Suprapubic skin (tissue), 4 donors: ENCODE results near the gene CCSER1.

Experiments used
- POLR2A ChIP-seq, 2 donors: fragments of 450-650 bp; IDR thresholded peaks; one replicate each; pipeline ENCODE4 v1.6.1; 2017; ENCODE audit warnings: antibody characterized with exemption in 2 of 2, mild to moderate bottlenecking in 2 of 2, moderate library complexity in 2 of 2
- POLR2AphosphoS5 ChIP-seq, 3 donors: sonication (generic); formaldehyde crosslinking; IDR thresholded peaks; one replicate each; pipeline ENCODE4 v1.6.1; 2017; ENCODE audit warnings: antibody characterized with exemption in 3 of 3
- TF ChIP-seq, protein P1 (sequence below), 2 donors: fragments of 200-600 bp in 1 of 2; fragments of 450-650 bp in 1 of 2; sonication (generic) in 1 of 2; IDR thresholded peaks; one replicate each; pipeline ENCODE4 v1.5.1; 2016 to 2019; ENCODE audit warnings: antibody characterized with exemption in 2 of 2, mild to moderate bottlenecking in 1 of 2, moderate library complexity in 1 of 2

DNA sequence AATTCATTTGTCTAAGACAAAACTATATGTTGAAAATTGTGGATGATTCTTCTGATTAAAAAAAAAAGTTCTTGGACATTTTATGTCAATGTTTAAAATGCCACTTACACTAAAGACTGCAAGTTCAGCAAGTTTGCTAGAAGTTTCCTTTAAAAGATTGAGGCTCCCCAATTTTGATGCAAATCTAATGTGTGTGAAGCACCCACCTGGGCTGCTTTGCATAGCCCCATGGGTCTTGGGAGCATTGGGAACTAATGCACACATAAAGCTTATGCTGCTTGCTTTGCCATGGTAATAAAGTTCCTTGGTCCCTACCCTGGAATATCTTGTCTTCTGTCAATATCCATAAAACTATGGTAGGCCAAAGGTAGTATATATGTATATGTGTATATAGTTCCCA is 1450.7 kb downstream of the CCSER1 start:
- TF ChIP-seq, protein P1, sequence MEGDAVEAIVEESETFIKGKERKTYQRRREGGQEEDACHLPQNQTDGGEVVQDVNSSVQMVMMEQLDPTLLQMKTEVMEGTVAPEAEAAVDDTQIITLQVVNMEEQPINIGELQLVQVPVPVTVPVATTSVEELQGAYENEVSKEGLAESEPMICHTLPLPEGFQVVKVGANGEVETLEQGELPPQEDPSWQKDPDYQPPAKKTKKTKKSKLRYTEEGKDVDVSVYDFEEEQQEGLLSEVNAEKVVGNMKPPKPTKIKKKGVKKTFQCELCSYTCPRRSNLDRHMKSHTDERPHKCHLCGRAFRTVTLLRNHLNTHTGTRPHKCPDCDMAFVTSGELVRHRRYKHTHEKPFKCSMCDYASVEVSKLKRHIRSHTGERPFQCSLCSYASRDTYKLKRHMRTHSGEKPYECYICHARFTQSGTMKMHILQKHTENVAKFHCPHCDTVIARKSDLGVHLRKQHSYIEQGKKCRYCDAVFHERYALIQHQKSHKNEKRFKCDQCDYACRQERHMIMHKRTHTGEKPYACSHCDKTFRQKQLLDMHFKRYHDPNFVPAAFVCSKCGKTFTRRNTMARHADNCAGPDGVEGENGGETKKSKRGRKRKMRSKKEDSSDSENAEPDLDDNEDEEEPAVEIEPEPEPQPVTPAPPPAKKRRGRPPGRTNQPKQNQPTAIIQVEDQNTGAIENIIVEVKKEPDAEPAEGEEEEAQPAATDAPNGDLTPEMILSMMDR (IDR thresholded peaks at IDR 0.05) = no peak
- TF ChIP-seq POLR2AphosphoS5 (IDR thresholded peaks at IDR 0.05) (no peak), POLR2A (IDR thresholded peaks at IDR 0.05) (no peak)
